Gastrocnemius medialis (tissue), 4 donors: Measurements from ENCODE around the gene INSRR. TPM values are rescaled to one million over a fixed set of nuclear protein-coding genes. Genes with fewer than 3 reads are reported as not detected.

Experiments
- ATAC-seq, 2 donors: fragments of 150-250 bp; one replicate each; pipeline ENCODE4 v1.9.1; 2016
- DNase-seq, 2 donors: peaks; one replicate each; pipeline ENCODE4 v3.0.0-alpha.2; 2019
- H3K27ac ChIP-seq, 4 donors: fragments of 200-600 bp; sonication (generic); 1 replicate in 1 of 4; 2 replicates in 3 of 4; pipeline ENCODE4 v1.5.1; 2016 to 2018; ENCODE audit warnings: mild to moderate bottlenecking in 2 of 4, moderate library complexity in 1 of 4
- H3K27me3 ChIP-seq, 3 donors: fragments of 200-600 bp; sonication (generic) in 2 of 3; 1 replicate in 1 of 3; 2 replicates in 2 of 3; pipeline versions ENCODE4 v1.5.1 to v1.6.0; 2016 to 2019; ENCODE audit warnings: mild to moderate bottlenecking in 1 of 3, moderate library complexity in 1 of 3
- H3K36me3 ChIP-seq, 2 donors: fragments of 200-600 bp; sonication (generic) in 1 of 2; one replicate each; pipeline ENCODE4 v1.5.1; 2017 to 2018
- H3K4me1 ChIP-seq, 2 donors: fragments of 200-600 bp; sonication (generic) in 1 of 2; one replicate each; pipeline ENCODE4 v1.5.1; 2016 to 2017; ENCODE audit warnings: mild to moderate bottlenecking in 2 of 2
- H3K4me3 ChIP-seq, 4 donors: fragments of 200-600 bp; sonication (generic) in 3 of 4; 1 replicate in 1 of 4; 2 replicates in 3 of 4; pipeline ENCODE4 v1.5.1; 2016 to 2019; ENCODE audit warnings: mild to moderate bottlenecking in 2 of 4
- H3K9me3 ChIP-seq, 3 donors: fragments of 200-600 bp; sonication (generic) in 2 of 3; 1 replicate in 1 of 3; 2 replicates in 2 of 3; pipeline ENCODE4 v1.5.1; 2016 to 2019
- POLR2A ChIP-seq, 2 donors: fragments of 450-650 bp; IDR thresholded peaks; one replicate each; pipeline ENCODE4 v1.6.1; 2017; ENCODE audit warnings: antibody characterized with exemption in 2 of 2, mild to moderate bottlenecking in 2 of 2, moderate library complexity in 2 of 2
- in situ Hi-C, 4 donors: fragments of 200-750 bp; cut with MboI; loops; one replicate each; pipeline versions ENCODE4 v1.15.0 to v1.8.0; 2017; ENCODE audit warnings: low sequenced_read_pairs in 4 of 4
- intact Hi-C: fragments of 100-400 bp; cut with DNase I; formaldehyde crosslinking; loops from one replicate; pipeline ENCODE4 v1.15.1; 2023; ENCODE audit warnings: low total_unique reads
- total RNA-seq, 4 donors: library from RNA; depleted of rRNA; stranded (reverse); fragments of >200 nt; gene quantifications; one replicate each; pipeline versions ENCODE4 v1.1.0 to v1.2.3, GENCODE V29; 2016
- TF ChIP-seq, protein P1 (sequence below), 5 experiments: fragments of 450-650 bp in 3 of 5; fragments of 200-600 bp in 2 of 5; sonication (generic) in 2 of 5; IDR thresholded peaks in 4 of 5; conservative IDR thresholded peaks in 1 of 5; 1 replicate in 4 of 5; 2 replicates in 1 of 5; pipeline ENCODE4 v1.5.1; 2016 to 2019; ENCODE audit warnings: antibody characterized with exemption in 5 of 5, mild to moderate bottlenecking in 3 of 5, moderate library complexity in 3 of 5

Gene INSRR
- total RNA-seq, 4 donors from 2014 or later, result not detected

DNA sequence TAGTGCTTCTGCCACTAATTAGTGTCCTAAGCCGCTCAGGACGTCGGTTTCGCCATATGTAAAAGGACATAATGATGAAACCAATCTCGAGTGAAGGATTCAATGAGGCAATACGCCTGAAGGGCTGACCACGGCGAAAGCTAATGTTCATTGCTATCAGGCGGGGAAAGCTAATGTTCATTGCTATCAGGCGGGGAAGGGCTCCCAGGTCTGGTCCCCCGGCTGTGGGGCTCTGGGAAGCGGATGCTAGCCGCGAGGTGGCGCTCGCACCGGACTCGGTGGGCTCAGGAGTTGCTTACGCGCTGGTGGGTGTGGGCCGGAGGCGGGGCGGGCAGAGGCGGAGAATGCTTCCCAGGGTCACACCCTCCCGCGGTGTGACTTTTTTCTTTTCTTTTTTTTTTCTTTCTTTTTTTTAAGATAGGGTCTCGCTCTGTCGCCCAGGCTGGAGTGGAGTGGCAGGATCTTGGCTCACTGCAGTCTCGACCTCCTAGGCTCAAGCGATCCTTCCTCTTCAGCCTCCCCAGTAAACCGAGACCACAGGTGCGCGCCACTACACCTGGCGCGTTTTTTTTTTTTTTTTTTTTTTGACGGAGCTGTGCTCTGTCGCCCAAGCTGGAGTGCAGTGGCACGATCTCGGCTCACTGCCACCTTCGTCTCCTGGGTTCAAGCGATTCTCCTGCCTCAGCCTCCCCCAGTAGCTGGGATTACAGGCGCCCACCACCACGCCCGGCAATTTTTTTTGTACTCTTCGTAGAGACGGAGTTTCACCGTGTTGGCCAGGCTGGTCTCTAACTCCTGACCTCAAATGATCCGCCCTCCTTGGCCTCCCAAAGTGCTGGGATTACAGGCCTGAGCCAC lies 33.5 kb upstream of the INSRR start:
- in situ Hi-C loops (loop anchor here in 1 of 4 donors (25.0 kb wide), 1 partner anchor 205 kb away; the partner anchor contains the start of gene NES), intact Hi-C loops (loop anchor here (1.0 to 10.0 kb wide), 3 partner anchors 28 to 228 kb away; partner anchors contain the start of gene LRRC71)
- peak overlapping the region; percentile 59 to 65 (median 62) for H3K4me3 ChIP-seq
- peaks cover 6 to 19% (median 17%) of the 10 kb centered on the region in 3 donors for H3K27me3 ChIP-seq
- TF ChIP-seq, protein P1, sequence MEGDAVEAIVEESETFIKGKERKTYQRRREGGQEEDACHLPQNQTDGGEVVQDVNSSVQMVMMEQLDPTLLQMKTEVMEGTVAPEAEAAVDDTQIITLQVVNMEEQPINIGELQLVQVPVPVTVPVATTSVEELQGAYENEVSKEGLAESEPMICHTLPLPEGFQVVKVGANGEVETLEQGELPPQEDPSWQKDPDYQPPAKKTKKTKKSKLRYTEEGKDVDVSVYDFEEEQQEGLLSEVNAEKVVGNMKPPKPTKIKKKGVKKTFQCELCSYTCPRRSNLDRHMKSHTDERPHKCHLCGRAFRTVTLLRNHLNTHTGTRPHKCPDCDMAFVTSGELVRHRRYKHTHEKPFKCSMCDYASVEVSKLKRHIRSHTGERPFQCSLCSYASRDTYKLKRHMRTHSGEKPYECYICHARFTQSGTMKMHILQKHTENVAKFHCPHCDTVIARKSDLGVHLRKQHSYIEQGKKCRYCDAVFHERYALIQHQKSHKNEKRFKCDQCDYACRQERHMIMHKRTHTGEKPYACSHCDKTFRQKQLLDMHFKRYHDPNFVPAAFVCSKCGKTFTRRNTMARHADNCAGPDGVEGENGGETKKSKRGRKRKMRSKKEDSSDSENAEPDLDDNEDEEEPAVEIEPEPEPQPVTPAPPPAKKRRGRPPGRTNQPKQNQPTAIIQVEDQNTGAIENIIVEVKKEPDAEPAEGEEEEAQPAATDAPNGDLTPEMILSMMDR (IDR thresholded peaks at IDR 0.05 in 4 of 5, conservative IDR thresholded peaks at IDR 0.05 in 1 of 5), result peak; percentile 58 to 89 (median 71)
- no peak for TF ChIP-seq POLR2A (IDR thresholded peaks at IDR 0.05)
- H3K9me3 ChIP-seq, result no peaks in the 10 kb centered on the region
- H3K4me1 ChIP-seq, result peaks cover 11 to 12% of the 10 kb centered on the region in 2 donors
- H3K27ac ChIP-seq, result peak overlapping the region; percentile 86 to 94 (median 90)
- peak; percentile 70 to 76 for DNase-seq
- H3K36me3 ChIP-seq, result no peaks in the 10 kb centered on the region
- ATAC-seq, result peak; percentile 70 to 78

GRCh38 chr1:156889802-156890580 lies 31.1 kb upstream of the INSRR start:
- ATAC-seq (peak; percentile 24 to 67), DNase-seq (peak; percentile 41 to 66)
- no peak overlapping the region for H3K4me3 ChIP-seq
- TF ChIP-seq, protein P1 (IDR thresholded peaks at IDR 0.05 in 4 of 5, conservative IDR thresholded peaks at IDR 0.05 in 1 of 5), result peak; percentile 55 to 78 (median 73)
- TF ChIP-seq POLR2A (IDR thresholded peaks at IDR 0.05), result no peak
- no peaks in the 10 kb centered on the region for H3K9me3 ChIP-seq
- peaks cover 6 to 11% of the 10 kb centered on the region in 2 donors for H3K4me1 ChIP-seq
- no peak overlapping the region for H3K27ac ChIP-seq
- intact Hi-C loops (loop anchor here (5.0 to 10.0 kb wide), 2 partner anchors 53 to 225 kb away; no protein-coding TSS in a partner anchor), in situ Hi-C loops (loop anchor here in 2 of 4 donors (10.0 to 25.0 kb wide), 2 partner anchors 175 to 203 kb away; partner anchors contain the start of gene NES (in 1 of the 2))
- no peaks in the 10 kb centered on the region for H3K36me3 ChIP-seq
- peaks cover 6 to 19% (median 17%) of the 10 kb centered on the region in 3 donors for H3K27me3 ChIP-seq

DNA sequence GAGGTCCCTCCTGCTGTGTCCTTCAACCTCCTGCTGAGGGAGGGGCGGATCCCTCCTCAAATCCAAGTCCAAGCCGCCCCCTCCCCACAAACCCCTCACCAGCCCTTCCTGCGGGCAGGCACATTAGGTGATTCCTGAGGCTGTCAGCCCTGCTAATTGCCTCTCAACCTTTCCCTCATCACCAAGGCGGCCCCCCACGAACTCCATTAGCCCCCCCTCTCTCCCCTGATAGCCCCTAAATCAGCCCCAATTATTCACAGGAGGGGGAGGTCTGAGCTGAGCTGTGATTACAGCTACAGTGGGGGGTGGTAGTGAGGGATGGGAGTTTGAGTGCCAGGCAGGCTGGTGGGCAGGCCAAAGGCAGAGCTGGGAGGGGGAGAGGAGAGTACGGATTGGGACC lies 28.8 kb upstream of the INSRR start:
- Histone ChIP-seq H3K4me3 (no peak overlapping the region), H3K27me3 (peaks cover 4 to 8% (median 4%) of the 10 kb centered on the region in 3 donors), H3K9me3 (no peaks in the 10 kb centered on the region), H3K36me3 (no peaks in the 10 kb centered on the region), H3K27ac (no peak overlapping the region), H3K4me1 (peaks cover 3 to 5% of the 10 kb centered on the region in 2 donors)
- DNase-seq (no peak), ATAC-seq (no peak)
- intact Hi-C loops, result no loop called here
- in situ Hi-C loops, result loop anchor here in 2 of 4 donors (10.0 to 25.0 kb wide), 2 partner anchors 173 to 200 kb away; partner anchors contain the start of gene NES (in 1 of the 2)
- TF ChIP-seq, protein P1 (IDR thresholded peaks at IDR 0.05 in 4 of 5, conservative IDR thresholded peaks at IDR 0.05 in 1 of 5), result no peak

DNA sequence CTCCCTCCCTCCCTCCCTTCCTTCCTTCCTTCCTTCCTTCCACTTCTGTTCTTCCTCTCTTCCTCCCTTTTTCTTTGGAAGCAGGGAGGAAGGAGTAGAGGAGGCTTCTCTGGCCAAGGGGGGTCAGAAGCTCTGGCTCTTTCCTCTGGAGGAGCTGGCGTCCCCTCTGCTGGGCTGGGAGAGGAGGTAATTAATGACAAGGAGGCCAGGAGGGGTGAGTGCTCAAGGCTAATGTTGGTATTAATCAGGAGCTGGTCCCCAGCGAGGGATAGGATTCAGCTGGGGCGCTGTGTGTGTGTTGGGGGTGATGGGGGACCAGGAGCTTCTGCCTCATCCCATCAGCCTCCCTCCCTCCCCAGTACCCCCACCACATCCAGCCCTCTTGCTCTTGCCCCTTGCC lies 28.4 kb upstream of the INSRR start:
- intact Hi-C loops, result no loop called here
- no peak overlapping the region for H3K27ac ChIP-seq
- peaks cover 2 to 3% of the 10 kb centered on the region in 2 donors for H3K4me1 ChIP-seq
- H3K27me3 ChIP-seq, result peaks cover 3 to 7% (median 4%) of the 10 kb centered on the region in 3 donors
- H3K36me3 ChIP-seq, result no peaks in the 10 kb centered on the region
- H3K4me3 ChIP-seq, result no peak overlapping the region
- ATAC-seq, result no peak
- no peak for DNase-seq
- no peak for TF ChIP-seq POLR2A (IDR thresholded peaks at IDR 0.05)
- TF ChIP-seq, protein P1 (IDR thresholded peaks at IDR 0.05 in 4 of 5, conservative IDR thresholded peaks at IDR 0.05 in 1 of 5), result no peak
- H3K9me3 ChIP-seq, result no peaks in the 10 kb centered on the region
- in situ Hi-C loops, result loop anchor here in 2 of 4 donors (10.0 to 25.0 kb wide), 2 partner anchors 173 to 200 kb away; partner anchors contain the start of gene NES (in 1 of the 2)
